GM21526 (cell line): ENCODE data around the gene EFTUD2.

Experiments
- ATAC-seq: cut with Tn5 transposase; IDR thresholded peaks from one replicate; pipeline ENCODE4 v1.9.1; 2021; ENCODE audit warnings: moderate library complexity; ENCODE audit not compliant: unreplicated experiment, low FRiP score

Gene EFTUD2

GRCh38 chr17:44912763-44913544 is 13.7 kb upstream of the EFTUD2 start:
- no peak for ATAC-seq

- ATAC-seq = no peak
Observed at GRCh38 chr17:44911133-44912001, 12.1 kb upstream of the EFTUD2 start.

DNA sequence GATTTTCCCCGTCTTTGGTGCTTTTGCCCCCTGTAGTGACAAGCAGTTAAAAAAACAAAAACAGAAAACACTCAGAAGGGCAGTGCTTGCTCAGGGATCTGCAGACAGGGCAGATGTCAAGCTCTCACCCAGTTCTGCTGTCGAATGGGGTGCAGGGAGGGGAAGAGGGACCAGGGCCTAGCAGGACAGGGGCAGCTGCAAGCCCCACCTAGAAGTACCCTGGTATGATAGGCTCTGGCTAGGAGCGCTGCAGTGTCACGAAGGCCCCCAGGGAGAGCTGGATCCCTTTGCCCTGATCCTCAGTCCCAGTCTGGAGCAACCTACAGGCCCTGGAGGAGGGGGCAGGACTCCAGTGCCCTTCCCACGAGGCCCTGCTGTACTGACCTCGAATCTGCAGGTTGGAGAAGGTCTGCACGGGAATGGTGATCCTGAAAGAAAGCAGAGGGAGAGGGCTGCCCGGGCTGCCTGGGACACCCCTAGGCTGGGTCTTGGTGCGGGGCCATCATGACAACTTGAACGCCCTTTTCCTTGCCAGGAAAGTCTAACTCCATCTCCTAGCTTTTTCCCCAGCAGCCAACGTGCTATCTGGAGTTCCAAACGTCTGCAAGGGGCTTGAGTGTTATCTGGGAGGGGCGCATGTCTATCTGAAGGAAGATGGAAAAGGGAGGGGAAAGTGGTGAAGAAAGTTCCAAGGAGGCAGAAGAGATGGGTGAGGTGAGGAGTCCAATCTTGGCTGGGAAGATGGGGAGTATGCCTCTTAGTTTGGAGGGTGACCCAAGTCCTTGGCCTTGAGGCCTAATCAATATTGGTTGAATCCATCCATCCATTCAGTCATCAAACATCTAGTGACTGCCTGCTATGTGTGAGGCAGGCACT is 11.2 kb upstream of the EFTUD2 start:
- ATAC-seq = no peak

GRCh38 chr17:44909681-44910144 is 10.5 kb upstream of the EFTUD2 start:
- ATAC-seq = no peak

GRCh38 chr17:44908761-44909326 is 9.6 kb upstream of the EFTUD2 start:
- no peak for ATAC-seq

DNA sequence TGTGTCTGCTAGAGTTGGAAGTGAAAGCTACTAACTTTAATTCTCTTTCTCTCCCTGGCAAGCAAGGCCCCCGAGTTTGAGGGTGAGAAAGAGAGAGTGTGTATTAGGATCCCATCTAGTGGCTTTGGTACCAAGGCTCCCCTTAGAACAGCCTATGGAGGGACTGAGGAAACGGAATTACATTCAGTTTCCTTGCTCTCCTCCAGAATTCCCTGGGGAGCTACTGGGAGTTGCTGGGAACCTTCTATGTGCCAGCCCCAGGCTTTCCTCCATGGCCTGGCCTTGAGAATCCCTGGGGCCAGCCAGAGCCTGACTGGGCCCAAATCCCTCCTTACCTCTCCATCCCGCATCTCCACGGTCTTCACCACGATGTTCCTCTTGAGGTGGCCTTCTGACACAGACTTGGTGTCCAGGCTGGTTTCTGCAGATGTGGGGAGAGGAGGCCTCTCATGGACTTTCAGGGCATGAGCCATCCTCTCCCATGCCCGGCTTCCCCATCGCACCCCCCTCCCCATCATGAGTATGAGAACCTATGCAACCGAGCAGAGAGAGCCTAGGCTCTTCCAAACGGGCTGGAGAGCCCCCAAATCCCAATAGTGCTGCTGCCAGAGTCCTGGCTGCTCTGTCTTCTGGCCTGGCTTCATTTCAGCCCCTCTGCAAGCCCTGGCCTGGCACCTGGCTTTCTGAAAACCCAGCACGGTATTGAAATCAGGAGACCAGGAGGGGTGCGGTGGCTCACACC is 8.7 kb upstream of the EFTUD2 start:
- ATAC-seq = no peak

GRCh38 chr17:44906763-44907728 is 7.8 kb upstream of the EFTUD2 start:
- no peak for ATAC-seq

GRCh38 chr17:44906010-44906646 is 6.9 kb upstream of the EFTUD2 start:
- no peak for ATAC-seq

- no peak for ATAC-seq
Observed at GRCh38 chr17:44905006-44906000, 6.1 kb upstream of the EFTUD2 start.

GRCh38 chr17:44904001-44904984 is 5.0 kb upstream of the EFTUD2 start:
- no peak for ATAC-seq

GRCh38 chr17:44903012-44903685 is 3.9 kb upstream of the EFTUD2 start:
- ATAC-seq = no peak

DNA sequence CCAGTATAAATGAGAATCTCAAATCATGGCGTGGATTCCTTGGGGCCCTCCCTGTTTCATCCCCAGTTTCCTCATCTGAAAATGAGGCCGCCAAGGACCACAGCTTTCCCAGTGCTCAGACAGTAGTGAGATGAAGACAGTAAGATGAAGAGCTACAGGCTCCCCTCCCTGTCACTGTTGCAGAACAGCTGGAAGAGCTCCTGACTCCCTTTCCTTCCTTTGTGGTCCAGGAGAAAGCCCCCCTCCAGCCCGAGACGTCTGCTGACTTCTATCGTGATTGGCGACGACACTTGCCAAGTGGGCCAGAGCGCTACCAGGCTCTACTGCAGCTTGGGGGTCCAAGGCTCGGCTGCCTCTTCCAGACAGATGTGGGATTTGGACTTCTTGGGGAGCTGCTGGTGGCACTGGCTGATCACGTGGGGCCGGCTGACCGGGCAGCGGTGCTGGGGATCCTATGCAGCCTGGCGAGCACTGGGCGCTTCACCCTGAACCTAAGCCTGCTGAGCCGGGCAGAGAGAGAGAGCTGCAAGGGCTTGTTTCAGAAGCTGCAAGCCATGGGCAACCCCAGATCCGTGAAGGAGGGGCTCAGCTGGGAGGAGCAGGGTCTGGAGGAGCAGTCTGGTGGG is 3.0 kb upstream of the EFTUD2 start:
- no peak for ATAC-seq

DNA sequence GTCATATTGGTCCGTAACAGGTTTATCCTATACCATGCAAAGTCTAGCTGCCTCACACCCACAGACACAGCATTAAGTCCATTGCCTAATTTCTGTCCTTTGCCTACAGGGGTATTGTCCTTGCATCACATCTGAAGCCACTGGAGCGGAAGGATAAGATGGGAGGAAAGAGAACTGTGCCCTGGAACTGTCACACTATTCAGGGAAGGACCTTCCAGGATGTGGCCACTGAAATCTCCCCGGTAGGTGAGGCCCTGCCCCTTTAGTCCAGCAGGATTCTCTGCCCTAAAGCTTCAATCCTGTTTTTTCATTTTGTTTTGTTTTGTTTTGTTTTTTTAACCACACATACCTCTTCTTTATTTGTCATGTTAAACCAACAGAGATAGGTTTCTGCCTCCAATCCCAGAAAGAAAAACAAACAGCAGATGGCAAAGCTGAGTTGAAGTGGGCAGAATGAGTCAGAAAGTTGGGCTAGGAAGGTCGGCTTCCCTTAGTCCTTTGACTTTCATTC is 2.2 kb upstream of the EFTUD2 start:
- ATAC-seq = no peak

DNA sequence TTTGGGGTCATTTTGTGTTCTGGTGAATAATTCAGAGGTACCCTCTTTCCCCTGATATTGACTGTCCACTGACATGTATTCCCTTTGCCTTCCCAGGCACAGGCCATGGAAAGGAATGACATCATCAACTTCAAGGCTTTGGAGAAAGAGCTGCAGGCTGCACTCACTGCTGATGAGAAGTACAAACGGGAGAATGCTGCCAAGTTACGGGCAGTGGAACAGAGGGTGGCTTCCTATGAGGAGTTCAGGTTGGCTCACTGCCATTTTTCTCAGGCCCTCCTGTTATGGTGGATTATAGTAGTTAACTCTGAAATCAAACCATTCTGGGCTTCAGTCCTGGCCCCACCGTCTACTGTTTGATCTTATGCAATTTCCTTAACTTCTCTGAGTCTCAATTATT is 1.6 kb upstream of the EFTUD2 start:
- ATAC-seq = no peak

GRCh38 chr17:44898768-44899073 is 524 bp downstream of the EFTUD2 start:
- no peak for ATAC-seq
